HFF-Myc (cell line): Measurements from ENCODE around the gene CLDN2.

ENCODE experiments used
- DNase-seq: peaks from one replicate; pipeline ENCODE4 v3.0.0-alpha.2; 2011; ENCODE audit warnings: low read depth; ENCODE audit errors: extremely low read depth
- H3K4me3 ChIP-seq: replicated peaks from 2 replicates; pipeline ENCODE4 v1.5.1; 2011; ENCODE audit warnings: low read depth, mild to moderate bottlenecking, control low read depth, low read length
- TF ChIP-seq, protein P1 (sequence below): IDR thresholded peaks from 2 replicates; pipeline ENCODE4 v1.5.1; 2012; ENCODE audit warnings: mild to moderate bottlenecking, low read depth, low read length, control low read depth; ENCODE audit errors: missing control alignments

CLDN2 gene

DNA sequence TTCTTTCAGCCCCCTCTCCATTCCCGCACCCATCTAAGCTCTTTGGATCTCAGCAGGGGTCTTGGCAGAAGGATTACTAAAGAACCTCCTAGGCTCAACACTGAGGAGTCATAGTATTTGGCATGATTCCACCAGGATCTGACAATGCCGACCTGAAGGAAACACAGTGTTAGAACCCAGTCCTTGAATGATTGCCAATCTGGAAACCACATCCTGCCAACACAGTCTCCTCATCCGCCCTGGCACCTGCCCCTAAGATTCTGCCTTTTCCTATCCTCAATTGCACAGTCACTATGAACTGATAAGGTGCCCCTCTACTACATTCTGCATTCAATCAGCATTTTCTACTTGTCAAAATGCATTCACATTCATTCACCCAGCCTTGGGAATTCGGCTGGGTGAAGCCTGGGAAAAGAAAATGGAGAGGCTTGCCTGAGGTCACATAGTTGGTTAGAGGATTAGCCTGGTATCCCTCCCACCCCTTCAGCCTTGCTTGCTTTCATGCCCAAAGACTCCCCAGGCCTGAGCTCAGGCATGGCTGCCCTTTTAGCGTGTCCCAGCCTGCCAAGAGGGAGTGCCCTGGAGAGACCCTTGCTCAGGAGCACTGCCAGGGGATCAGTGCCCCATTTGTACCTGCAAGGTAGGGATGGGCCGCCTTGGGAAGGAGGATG lies 2.2 kb upstream of the CLDN2 start:
- TF ChIP-seq, protein P1, sequence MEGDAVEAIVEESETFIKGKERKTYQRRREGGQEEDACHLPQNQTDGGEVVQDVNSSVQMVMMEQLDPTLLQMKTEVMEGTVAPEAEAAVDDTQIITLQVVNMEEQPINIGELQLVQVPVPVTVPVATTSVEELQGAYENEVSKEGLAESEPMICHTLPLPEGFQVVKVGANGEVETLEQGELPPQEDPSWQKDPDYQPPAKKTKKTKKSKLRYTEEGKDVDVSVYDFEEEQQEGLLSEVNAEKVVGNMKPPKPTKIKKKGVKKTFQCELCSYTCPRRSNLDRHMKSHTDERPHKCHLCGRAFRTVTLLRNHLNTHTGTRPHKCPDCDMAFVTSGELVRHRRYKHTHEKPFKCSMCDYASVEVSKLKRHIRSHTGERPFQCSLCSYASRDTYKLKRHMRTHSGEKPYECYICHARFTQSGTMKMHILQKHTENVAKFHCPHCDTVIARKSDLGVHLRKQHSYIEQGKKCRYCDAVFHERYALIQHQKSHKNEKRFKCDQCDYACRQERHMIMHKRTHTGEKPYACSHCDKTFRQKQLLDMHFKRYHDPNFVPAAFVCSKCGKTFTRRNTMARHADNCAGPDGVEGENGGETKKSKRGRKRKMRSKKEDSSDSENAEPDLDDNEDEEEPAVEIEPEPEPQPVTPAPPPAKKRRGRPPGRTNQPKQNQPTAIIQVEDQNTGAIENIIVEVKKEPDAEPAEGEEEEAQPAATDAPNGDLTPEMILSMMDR: no peak
- H3K4me3 ChIP-seq: no peak overlapping the region
- peak; percentile 55 for DNase-seq

DNA sequence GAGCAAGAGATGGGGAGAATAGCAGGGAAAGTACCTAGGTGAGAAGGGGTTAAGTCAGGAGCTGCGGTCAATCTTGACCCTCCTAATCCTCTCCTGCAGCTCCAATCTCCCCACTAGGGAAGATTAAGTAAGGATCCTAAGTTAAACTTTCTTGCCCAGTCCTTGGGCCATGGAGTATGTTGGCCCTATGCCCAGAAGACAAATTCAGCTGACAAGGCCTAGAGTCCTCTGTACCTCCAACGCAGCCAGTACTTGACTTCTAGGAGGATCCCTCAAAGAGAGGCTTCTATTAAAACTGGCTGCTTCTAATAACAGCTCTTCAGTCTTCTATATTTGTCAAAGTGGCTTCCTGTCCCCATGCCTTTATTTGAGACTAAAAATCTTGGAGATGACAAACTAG lies 1.4 kb downstream of the CLDN2 start:
- no peak overlapping the region for H3K4me3 ChIP-seq
- TF ChIP-seq, protein P1: no peak
- DNase-seq: no peak

GRCh38 chrX:106927023-106927422 lies 6.8 kb downstream of the CLDN2 start:
- no peak for DNase-seq
- H3K4me3 ChIP-seq: no peak overlapping the region
- TF ChIP-seq, protein P1: no peak

GRCh38 chrX:106927700-106928099 lies 7.5 kb downstream of the CLDN2 start:
- no peak overlapping the region for H3K4me3 ChIP-seq
- TF ChIP-seq, protein P1: no peak
- no peak for DNase-seq

DNA sequence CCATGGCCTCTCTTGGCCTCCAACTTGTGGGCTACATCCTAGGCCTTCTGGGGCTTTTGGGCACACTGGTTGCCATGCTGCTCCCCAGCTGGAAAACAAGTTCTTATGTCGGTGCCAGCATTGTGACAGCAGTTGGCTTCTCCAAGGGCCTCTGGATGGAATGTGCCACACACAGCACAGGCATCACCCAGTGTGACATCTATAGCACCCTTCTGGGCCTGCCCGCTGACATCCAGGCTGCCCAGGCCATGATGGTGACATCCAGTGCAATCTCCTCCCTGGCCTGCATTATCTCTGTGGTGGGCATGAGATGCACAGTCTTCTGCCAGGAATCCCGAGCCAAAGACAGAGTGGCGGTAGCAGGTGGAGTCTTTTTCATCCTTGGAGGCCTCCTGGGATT lies 8.0 kb downstream of the CLDN2 start:
- DNase-seq: no peak
- no peak overlapping the region for H3K4me3 ChIP-seq

DNA sequence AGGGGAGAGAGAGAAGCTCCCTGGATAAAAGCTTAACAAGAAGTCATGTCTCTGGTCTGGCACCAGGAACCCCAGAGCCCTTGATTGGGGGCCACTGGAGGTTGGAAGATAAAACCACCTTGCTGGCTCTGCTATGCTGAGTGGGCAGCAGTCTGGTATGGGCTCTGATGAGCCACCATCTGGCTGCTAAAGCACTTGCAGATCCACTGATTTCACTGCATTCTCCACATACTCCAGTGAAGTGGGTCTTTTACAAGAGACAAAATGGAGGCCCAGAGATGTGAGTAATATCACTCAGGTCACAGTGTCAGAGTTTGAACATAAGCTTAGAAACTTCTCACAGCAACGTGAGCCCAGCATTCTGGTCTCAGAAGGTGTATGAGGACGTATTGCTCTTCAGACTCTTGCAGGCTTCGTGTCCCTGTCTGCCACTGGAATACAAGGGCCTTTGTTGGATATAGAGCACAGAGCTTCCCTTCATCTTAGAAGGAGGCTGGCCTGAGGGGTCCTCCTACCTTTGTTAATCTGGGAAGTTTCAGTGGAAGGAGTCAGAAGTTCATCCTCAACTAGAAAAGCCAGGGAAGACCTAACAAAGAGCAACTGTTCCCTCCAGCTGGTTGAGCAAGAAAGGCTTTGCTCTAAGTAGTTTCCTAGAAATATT lies 11.8 kb downstream of the CLDN2 start:
- DNase-seq: no peak
- TF ChIP-seq, protein P1: no peak

More for the DNA sequence above, 8.0 kb downstream of the CLDN2 start:
- TF ChIP-seq, protein P1: no peak

More for the DNA sequence above, 11.8 kb downstream of the CLDN2 start:
- H3K4me3 ChIP-seq: no peak overlapping the region
